ENCODE results near the gene OTC.

Gene OTC

GRCh38 chrX:38318196-38318595, 34.2 kb upstream of the OTC start:
- no peak for TF ChIP-seq CTCF (IDR thresholded peaks at IDR 0.05; ENCODE audit: insufficient read depth, missing control alignments)
- FAIRE-seq: no peak
- DNase-seq (ENCODE audit: insufficient read length, low spot score): no peak

DNA sequence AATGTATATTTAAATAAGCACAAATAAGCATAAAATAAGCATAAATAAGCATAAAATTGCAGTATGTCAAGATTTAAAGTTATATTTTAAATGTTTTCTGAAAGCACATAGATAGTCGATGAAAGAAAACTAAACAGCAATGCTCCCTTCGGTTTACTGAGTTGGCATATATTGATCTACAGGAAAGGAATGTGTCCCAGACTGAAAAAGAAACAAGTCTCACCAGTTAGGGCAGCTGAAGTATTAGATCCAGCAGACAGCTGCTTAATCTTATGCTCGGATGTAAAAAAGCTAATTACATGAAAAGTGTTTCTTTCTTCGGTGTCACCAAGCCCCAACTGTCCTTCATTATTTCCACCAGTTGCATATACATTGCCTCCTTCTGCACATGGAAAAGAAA, 33.8 kb upstream of the OTC start:
- no peak for TF ChIP-seq CTCF (IDR thresholded peaks at IDR 0.05; ENCODE audit: insufficient read depth, missing control alignments)
- DNase-seq (ENCODE audit: insufficient read length, low spot score): no peak
- no peak for FAIRE-seq

DNA sequence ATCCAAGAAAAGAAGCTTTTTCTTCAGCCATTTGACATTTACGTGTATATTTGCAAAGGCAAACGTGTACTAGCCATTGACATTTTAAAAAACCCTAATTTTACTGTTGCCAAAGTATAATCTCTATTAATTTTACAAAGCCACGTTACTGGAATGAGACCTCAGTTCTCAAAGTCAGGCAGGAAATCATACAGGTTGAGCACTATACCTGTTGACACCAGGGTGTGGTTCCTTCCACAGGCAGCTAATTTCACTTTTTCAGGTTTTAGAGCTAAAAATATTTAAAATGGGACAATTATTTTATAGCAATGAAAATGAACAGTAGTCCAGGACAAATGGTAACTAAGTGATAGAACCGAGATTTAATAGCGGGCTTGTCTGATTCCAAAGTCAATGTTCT, 31.6 kb upstream of the OTC start:
- TF ChIP-seq CTCF (IDR thresholded peaks at IDR 0.05; ENCODE audit: insufficient read depth, missing control alignments): no peak
- no peak for DNase-seq (ENCODE audit: insufficient read length, low spot score)
- no peak for FAIRE-seq

DNA sequence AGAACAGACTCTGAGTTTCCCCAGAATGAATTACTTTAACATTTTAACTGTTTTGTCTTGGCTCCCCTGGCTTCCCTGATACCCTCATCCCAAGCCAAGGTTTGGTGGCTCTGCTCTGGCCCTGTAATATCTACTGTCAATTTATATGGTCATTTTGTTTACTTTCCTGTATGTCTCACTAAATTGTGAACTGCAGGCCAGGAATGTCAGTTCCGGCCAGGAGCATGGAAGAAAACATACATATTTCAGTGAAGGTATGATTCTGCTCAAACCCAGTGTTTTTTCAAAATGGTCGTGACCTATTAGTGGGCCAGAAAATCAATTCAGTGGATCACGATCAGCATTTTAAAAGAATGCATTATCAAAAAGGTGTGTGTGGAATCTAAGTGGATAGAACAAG, 26.3 kb upstream of the OTC start:
- FAIRE-seq (no peak), DNase-seq (ENCODE audit: insufficient read length, low spot score) (no peak)
- TF ChIP-seq CTCF (IDR thresholded peaks at IDR 0.05; ENCODE audit: insufficient read depth, missing control alignments): no peak

DNA sequence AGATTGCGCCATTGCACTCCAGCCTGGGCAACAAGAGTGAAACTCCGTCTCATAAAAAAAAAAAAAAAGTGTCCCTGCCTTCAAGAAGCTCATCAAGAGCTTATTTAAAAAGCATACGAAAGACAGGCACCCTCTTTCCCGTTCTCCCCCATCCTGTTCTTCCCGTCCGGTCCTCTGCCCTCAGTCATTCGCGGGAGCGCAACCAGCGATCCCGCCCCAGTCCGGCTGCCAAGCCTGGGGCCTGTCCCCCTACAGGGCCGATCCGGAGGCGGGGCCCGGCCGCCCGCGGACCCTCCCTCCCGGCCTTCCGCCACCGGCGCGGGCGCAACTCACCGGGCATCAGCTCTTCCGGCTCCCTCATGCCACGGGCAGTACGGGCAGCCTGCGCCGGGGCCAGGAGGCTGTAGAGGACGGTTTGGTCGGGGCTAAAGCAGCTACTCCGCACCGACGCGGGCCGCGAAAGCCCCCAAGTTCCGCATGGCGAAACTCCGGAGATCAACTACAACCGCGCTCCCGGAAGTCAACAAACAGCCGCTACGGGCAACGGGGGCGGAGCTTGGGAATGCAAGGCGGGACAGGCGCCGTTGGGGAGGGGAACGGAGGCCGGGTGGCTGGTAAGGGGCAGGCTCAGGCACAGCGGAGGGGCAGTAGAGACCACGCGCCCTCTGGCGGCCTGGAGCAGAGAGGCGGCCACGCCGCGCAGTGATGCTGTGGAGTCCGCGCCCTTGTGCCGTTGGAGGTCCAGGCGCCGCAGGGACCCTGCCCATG, 25.2 kb upstream of the OTC start, which contains the start of gene RPGR:
RPGR (minus strand) TSS at position 503 of the 768 bp plus-strand sequence; CDS start at position 361, 142 bp downstream.
- DNase-seq (ENCODE audit: insufficient read length, low spot score): peak; percentile 58
- FAIRE-seq: no peak
- TF ChIP-seq CTCF (IDR thresholded peaks at IDR 0.05; ENCODE audit: insufficient read depth, missing control alignments): peak; percentile 50

- FAIRE-seq (no peak), DNase-seq (ENCODE audit: insufficient read length, low spot score) (no peak)
- TF ChIP-seq CTCF (IDR thresholded peaks at IDR 0.05; ENCODE audit: insufficient read depth, missing control alignments): no peak
These were observed 24.7 kb upstream of the OTC start for GRCh38 chrX:38327775-38328081.

GRCh38 chrX:38332505-38332904, 19.9 kb upstream of the OTC start:
- TF ChIP-seq CTCF (IDR thresholded peaks at IDR 0.05; ENCODE audit: insufficient read depth, missing control alignments): no peak
- no peak for FAIRE-seq
- no peak for DNase-seq (ENCODE audit: insufficient read length, low spot score)
